GM10266 (cell line): Measurements from ENCODE around the gene CNDP2.

ENCODE experiments used
- DNase-seq: peaks from one replicate; pipeline ENCODE4 v3.0.0; 2012; ENCODE audit errors: extremely low spot score
- TF ChIP-seq, protein P1 (sequence below): IDR thresholded peaks from 2 replicates; pipeline ENCODE4 v1.5.1; 2012; ENCODE audit warnings: mild to moderate bottlenecking, low read depth; ENCODE audit not compliant: control insufficient read depth, insufficient read depth; ENCODE audit errors: missing control alignments

Gene CNDP2

DNA sequence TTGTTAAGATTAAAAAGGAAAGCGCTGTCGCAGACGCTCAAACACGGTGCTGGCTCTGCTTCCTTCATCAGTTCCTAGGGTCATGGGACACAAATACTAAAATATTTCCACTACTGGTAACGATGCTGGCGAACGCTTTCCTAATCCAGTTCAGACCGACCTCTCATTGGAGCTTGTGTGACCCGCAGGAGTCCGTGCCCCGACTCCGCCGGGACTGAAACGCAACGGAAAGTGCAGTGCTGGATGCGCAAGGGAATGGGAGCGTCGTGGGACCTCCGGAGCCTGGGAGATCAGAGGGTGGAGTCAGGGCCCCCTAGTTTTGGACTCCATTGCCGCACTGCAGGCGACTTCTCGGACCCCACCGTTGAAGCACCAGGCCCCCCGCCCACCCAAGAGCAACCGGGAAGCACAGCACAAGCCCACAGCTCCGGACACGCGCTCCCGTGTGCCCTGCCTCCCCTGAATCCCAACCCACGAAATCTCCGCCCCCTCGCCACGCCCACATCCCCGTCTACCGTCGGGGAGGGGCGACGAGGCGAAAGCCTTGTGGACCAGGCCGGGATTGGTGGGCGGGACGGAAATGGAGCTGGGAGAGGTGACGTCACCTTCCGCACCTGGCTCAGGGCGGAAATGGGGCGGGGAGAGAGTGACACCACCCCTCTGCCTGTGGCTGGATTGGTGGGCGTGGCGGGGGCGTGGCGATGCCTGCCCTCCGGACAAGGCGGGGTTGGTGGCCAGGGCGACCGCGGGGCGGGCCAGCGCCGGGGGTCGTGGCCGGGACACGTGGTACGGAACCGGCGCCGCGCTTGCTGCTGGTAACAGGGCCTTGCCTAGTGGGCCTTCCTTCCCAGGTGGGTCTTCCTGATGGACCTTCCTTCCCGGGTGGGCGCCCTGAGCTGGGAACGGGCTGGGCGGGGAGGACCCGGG lies at the start of gene CNDP2:
Gene CNDP2 (plus strand): TSS at position 783 of the 927 bp plus-strand sequence. CDS start 3,611 bp downstream, outside the sequence.
- DNase-seq = peak; percentile 98
- TF ChIP-seq, protein P1, sequence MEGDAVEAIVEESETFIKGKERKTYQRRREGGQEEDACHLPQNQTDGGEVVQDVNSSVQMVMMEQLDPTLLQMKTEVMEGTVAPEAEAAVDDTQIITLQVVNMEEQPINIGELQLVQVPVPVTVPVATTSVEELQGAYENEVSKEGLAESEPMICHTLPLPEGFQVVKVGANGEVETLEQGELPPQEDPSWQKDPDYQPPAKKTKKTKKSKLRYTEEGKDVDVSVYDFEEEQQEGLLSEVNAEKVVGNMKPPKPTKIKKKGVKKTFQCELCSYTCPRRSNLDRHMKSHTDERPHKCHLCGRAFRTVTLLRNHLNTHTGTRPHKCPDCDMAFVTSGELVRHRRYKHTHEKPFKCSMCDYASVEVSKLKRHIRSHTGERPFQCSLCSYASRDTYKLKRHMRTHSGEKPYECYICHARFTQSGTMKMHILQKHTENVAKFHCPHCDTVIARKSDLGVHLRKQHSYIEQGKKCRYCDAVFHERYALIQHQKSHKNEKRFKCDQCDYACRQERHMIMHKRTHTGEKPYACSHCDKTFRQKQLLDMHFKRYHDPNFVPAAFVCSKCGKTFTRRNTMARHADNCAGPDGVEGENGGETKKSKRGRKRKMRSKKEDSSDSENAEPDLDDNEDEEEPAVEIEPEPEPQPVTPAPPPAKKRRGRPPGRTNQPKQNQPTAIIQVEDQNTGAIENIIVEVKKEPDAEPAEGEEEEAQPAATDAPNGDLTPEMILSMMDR = no peak

DNA sequence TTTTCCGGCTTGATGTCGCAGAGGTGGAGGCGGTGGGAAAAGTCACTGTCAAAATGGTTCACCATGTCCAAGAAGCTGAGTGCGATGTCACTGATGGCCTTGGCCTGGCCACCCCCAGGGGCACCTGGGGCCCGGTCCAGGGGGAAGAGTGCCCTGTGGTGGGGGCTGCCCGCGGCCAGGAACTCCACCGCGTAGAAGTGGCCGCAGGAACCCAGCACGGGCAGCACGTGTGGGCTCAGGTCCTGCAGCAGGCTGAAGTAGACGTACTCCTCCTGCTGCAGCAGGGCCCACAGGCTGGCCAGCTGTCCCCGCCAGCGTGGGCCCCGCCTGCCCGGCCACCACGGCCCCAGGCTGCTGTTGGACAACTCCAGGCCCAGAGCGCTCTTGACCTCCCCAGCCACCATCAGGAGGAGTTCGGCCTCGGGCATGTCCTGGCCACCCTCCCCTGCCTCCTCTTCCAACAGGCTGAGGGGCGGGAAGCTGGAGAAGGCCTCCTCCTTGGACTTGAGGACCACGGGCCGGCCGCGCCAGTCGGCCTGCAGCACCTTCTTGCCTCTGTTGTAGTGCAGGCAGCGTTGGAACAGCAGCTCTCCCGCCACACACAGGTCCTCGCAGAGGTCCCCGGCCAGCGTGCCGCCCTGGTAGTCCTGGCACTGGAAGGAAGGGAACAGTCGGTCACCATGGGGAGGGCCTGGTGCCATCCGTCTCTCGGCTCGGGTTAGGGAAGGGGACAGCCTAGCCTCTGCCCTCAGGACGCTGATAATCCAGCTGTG lies 49.3 kb upstream of the CNDP2 start:
- TF ChIP-seq, protein P1 = no peak
- DNase-seq = no peak

DNA sequence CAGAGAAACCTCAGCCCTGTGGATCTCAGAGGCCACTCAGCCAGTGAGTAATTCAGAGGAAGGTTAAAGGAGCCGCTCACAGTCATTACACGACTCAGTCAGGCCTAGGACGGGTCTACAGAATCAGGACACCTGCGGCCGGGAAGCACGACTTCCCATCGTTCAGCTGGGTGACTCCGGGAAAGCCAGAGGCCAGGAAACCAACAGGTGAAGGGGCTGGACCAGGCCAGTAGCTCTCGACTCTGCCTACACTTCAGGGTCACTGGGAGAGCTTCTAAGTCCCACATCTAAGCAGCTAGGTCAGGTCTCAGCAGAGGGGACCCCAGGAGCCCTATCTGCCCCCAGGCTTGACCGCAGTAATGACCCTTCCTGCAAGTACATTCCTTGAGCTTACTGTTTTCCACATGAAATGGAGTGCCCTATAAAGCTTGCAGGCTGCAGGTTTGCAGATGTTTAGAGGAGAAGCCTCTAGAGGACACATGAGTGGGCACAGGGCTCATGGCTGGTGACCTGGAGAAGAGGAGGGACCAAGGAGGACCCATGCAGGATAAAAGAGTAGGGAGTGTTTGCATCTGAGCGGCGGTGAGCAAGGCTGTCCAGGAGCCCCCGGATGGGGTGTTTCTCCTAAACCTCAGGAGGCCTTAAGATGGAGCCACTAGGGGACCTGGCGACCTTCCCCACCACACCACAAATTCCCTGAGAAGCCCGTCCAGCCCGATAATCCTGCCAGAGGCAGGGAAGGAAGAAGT lies 48.6 kb upstream of the CNDP2 start:
- TF ChIP-seq, protein P1 = no peak
- DNase-seq = no peak

DNA sequence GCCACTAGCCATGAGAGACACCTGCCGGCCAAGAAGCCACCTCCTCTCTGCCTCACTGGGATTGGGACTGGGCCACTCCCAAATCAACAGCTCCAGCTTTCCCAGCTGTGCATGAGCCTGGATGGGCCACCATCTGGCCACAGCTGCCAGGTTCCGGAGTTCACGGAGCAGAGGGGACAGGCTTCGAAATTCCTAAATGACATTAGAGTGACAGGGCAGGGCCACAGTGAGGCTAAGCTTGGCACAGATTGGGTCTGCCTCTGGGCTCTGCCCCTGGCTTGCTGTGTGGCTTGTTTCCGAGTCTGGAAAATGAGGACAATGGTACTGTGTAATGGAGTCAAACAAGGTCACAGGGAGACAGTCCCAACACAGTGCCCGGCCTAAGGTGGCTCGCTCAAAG lies 45.5 kb upstream of the CNDP2 start:
- no peak for DNase-seq
- TF ChIP-seq, protein P1 = no peak

DNA sequence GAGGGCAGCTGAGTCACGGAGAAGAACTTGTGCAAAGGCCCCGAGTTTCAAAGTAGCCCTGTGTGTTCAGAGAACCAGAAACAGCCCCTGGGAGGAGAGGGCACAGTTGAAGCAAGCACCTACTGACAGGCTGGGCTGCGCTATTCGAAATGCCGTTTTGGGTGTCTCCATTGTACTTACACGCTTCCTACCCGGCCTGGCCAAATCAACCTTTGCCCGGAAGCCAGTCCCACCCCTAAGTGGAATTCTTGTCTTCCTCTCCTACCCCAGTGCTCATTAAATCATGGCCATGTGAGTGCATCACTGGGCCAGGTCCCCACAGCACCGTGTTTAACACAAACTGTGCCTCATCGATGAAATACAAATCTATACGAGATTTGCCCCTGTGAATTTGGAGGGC lies 45.0 kb upstream of the CNDP2 start:
- TF ChIP-seq, protein P1 = no peak
- no peak for DNase-seq

DNA sequence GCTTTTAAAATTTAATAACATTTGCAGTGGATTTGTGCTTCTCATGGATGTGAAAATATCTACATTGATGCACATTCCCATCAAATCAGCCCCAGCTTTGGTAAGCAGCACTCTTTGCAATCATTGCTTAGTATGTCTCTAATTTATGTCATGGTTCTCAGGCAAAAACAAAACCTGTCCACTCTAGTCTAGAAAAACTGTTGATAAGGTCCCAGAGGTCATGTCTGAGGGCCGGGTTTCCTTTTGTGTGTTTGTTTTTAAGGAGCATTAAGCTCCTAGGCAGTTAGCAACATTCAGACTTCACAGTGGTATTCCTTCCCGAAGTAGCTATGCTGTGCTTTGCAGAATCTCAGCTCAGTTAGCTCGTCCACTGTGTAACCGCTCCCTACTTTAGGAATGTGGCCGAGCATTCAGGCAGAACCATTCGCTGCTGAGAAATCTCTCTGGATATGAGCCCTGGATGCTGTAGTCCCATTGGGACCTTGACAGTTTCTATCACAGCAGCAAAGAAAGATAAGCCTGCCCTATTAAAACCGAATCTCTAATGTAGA lies 43.1 kb upstream of the CNDP2 start:
- DNase-seq = no peak
- TF ChIP-seq, protein P1 = no peak
